Measurements from ENCODE around the gene GJB3.

- TF ChIP-seq POLR2A (IDR thresholded peaks at IDR 0.05; ENCODE audit: low read depth, low read length) (no peak), POLR2AphosphoS5 (IDR thresholded peaks at IDR 0.05; ENCODE audit: low read depth, low read length) (no peak)
These were observed 52.7 kb downstream of the GJB3 start for GRCh38 chr1:34833711-34834110.
